ENCODE measurements around the gene TLR1. TPM values are rescaled to one million over a fixed set of nuclear protein-coding genes. Genes with fewer than 3 reads are reported as not detected.
"Not testable (repeated sequence)": the region's sequence is repeated elsewhere in the genome, so short reads cannot be mapped to it uniquely, and the experiment has no call there.

The TLR1 gene
- total RNA-seq, 1 experiment from 2014 or later: not detected

GRCh38 chr4:38768968-38769394 lies 35.6 kb downstream of the TLR1 start:
- H2BK20ac ChIP-seq (ENCODE audit: low read depth, low read length, poor library complexity, severe bottlenecking): no peak overlapping the region
- Mint-ChIP-seq H3K4me1 (no peaks in the 10 kb centered on the region), H3K27me3 (ENCODE audit: low read depth) (peaks cover 4% of the 10 kb centered on the region; the same call in 1 of the 2 replicates), H3K36me3 (ENCODE audit: insufficient read depth in 1 of 3, low read depth in 3 of 3) (no peaks in the 10 kb centered on the region), H3K27ac (no peak overlapping the region), H3K4me3 (no peak overlapping the region), H3K9me3 (peaks cover 0 to 4% of the 10 kb centered on the region in 2 experiments; a peak in 2 of 5 replicates)
- H3K27me3 ChIP-seq (ENCODE audit: insufficient read depth, low read length): no peaks in the 10 kb centered on the region
- no peak overlapping the region for H3K27ac ChIP-seq (ENCODE audit: insufficient read length, low read depth, low read length)
- no peak overlapping the region for H3K18ac ChIP-seq (ENCODE audit: insufficient read length, low read depth, low read length)
- H4K20me1 ChIP-seq (ENCODE audit: control insufficient read depth, insufficient read depth, insufficient read length): no peaks in the 10 kb centered on the region
- no peak overlapping the region for H3K23ac ChIP-seq (ENCODE audit: insufficient read length, low read depth, low read length)
- no peak overlapping the region for H3K4me2 ChIP-seq (ENCODE audit: insufficient read depth, insufficient read length, low read length)
- H3K79me2 ChIP-seq (ENCODE audit: insufficient read depth, low read length): no peaks in the 10 kb centered on the region
- no peak overlapping the region for H2BK120ac ChIP-seq (ENCODE audit: low read depth, low read length, poor library complexity, severe bottlenecking)
- no peak overlapping the region for H2BK12ac ChIP-seq (ENCODE audit: insufficient read length, low read depth, low read length)
- H3K9ac ChIP-seq (ENCODE audit: extremely low read depth, insufficient read length, low read length): no peak overlapping the region
- no peak overlapping the region for H2BK5ac ChIP-seq (ENCODE audit: insufficient read length, low read length)
- no peaks in the 10 kb centered on the region for H3K23me2 ChIP-seq (ENCODE audit: insufficient read length, low read depth, low read length, poor library complexity, severe bottlenecking)
- whole genome bisulfite sequencing (ENCODE audit: extremely low coverage, insufficient read length, low lambda C conversion rate): no CpG with 5 or more reads among the region's 5 CpGs
- H3K4ac ChIP-seq (ENCODE audit: low read depth, low read length): no peak overlapping the region
- TF ChIP-seq, protein P1, sequence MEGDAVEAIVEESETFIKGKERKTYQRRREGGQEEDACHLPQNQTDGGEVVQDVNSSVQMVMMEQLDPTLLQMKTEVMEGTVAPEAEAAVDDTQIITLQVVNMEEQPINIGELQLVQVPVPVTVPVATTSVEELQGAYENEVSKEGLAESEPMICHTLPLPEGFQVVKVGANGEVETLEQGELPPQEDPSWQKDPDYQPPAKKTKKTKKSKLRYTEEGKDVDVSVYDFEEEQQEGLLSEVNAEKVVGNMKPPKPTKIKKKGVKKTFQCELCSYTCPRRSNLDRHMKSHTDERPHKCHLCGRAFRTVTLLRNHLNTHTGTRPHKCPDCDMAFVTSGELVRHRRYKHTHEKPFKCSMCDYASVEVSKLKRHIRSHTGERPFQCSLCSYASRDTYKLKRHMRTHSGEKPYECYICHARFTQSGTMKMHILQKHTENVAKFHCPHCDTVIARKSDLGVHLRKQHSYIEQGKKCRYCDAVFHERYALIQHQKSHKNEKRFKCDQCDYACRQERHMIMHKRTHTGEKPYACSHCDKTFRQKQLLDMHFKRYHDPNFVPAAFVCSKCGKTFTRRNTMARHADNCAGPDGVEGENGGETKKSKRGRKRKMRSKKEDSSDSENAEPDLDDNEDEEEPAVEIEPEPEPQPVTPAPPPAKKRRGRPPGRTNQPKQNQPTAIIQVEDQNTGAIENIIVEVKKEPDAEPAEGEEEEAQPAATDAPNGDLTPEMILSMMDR (conservative IDR thresholded peaks at IDR 0.05): no peak
- H3K4me1 ChIP-seq (ENCODE audit: insufficient read depth, low read length): no peaks in the 10 kb centered on the region
- H2BK15ac ChIP-seq (ENCODE audit: low read depth, low read length): no peak overlapping the region
- H3T11ph ChIP-seq (ENCODE audit: low read length): no peak overlapping the region
- H3K79me1 ChIP-seq (ENCODE audit: insufficient read depth, low read depth, low read length, poor library complexity, severe bottlenecking): no peaks in the 10 kb centered on the region
- H2AFZ ChIP-seq (ENCODE audit: low read length): no peak overlapping the region
- no peak overlapping the region for H3K14ac ChIP-seq (ENCODE audit: insufficient read depth, low read length)
- no peak overlapping the region for H4K91ac ChIP-seq (ENCODE audit: insufficient read length, low read depth, low read length)
- no peaks in the 10 kb centered on the region for H3K9me3 ChIP-seq (ENCODE audit: control insufficient read depth, low read depth, low read length)
- H3K56ac ChIP-seq (ENCODE audit: insufficient read length, low read depth, low read length): no peak overlapping the region
- no peak overlapping the region for H4K5ac ChIP-seq (ENCODE audit: insufficient read length, low read depth, low read length)
- H4K8ac ChIP-seq (replicated peaks; ENCODE audit: insufficient read length, low read depth, low read length): no peak overlapping the region
- DNase-seq: no peak
- no peak overlapping the region for H2AK5ac ChIP-seq (ENCODE audit: insufficient read length, low read length)

- WGBS (ENCODE audit: extremely low coverage, insufficient read length, low lambda C conversion rate): no CpG with 5 or more reads among the region's 2 CpGs
- H3K9me3 ChIP-seq (ENCODE audit: control insufficient read depth, low read depth, low read length); H2BK5ac ChIP-seq (ENCODE audit: insufficient read length, low read length); H3K79me2 ChIP-seq (ENCODE audit: insufficient read depth, low read length); H4K5ac ChIP-seq (ENCODE audit: insufficient read length, low read depth, low read length); H3K4ac ChIP-seq (ENCODE audit: low read depth, low read length); H3K4me3 Mint-ChIP-seq; H2BK120ac ChIP-seq (ENCODE audit: low read depth, low read length, poor library complexity, severe bottlenecking); H3K9me3 Mint-ChIP-seq; H4K91ac ChIP-seq (ENCODE audit: insufficient read length, low read depth, low read length); H3K4me1 Mint-ChIP-seq; H3K4me2 ChIP-seq (ENCODE audit: insufficient read depth, insufficient read length, low read length); H3K14ac ChIP-seq (ENCODE audit: insufficient read depth, low read length); H3K27ac Mint-ChIP-seq; H3K27me3 Mint-ChIP-seq (ENCODE audit: low read depth); H3K18ac ChIP-seq (ENCODE audit: insufficient read length, low read depth, low read length); H2AK5ac ChIP-seq (ENCODE audit: insufficient read length, low read length); H3K56ac ChIP-seq (ENCODE audit: insufficient read length, low read depth, low read length); H3K23ac ChIP-seq (ENCODE audit: insufficient read length, low read depth, low read length); H3K4me1 ChIP-seq (ENCODE audit: insufficient read depth, low read length); H2AFZ ChIP-seq (ENCODE audit: low read length); H2BK12ac ChIP-seq (ENCODE audit: insufficient read length, low read depth, low read length); H3K79me1 ChIP-seq (ENCODE audit: insufficient read depth, low read depth, low read length, poor library complexity, severe bottlenecking); H3K27ac ChIP-seq (ENCODE audit: insufficient read length, low read depth, low read length); H2BK15ac ChIP-seq (ENCODE audit: low read depth, low read length); H3T11ph ChIP-seq (ENCODE audit: low read length); H3K27me3 ChIP-seq (ENCODE audit: insufficient read depth, low read length); H2BK20ac ChIP-seq (ENCODE audit: low read depth, low read length, poor library complexity, severe bottlenecking); H3K9ac ChIP-seq (ENCODE audit: extremely low read depth, insufficient read length, low read length); DNase-seq; H3K23me2 ChIP-seq (ENCODE audit: insufficient read length, low read depth, low read length, poor library complexity, severe bottlenecking); H3K36me3 Mint-ChIP-seq (ENCODE audit: insufficient read depth in 1 of 3, low read depth in 3 of 3); H4K20me1 ChIP-seq (ENCODE audit: control insufficient read depth, insufficient read depth, insufficient read length); H4K8ac ChIP-seq (replicated peaks; ENCODE audit: insufficient read length, low read depth, low read length): not testable (repeated sequence)
Observed at GRCh38 chr4:38766940-38767339, 37.7 kb downstream of the TLR1 start.
